Activated naive CD4-positive, alpha-beta T cell treated with anti-CD3 and anti-CD28 coated beads for 36 hours (primary cell): ENCODE measurements around the gene BOD1. TPM values are rescaled to one million over a fixed set of nuclear protein-coding genes. Genes with fewer than 3 reads are reported as not detected.

ENCODE experiments used
- CTCF ChIA-PET: fragments of 350-600 bp; sonication (Branson Sonifier 250); formaldehyde crosslinking; loops from one replicate; lab custom pipeline; 2021; ENCODE audit warnings: antibody characterized with exemption; lab: Charles Lee
- DNase-seq: peaks from one replicate; pipeline ENCODE4 v3.0.0-alpha.2; 2020
- H3K27ac Mint-ChIP-seq: one replicate; pipeline ENCODE4 v1.8.0; 2021; ENCODE audit warnings: mild to moderate bottlenecking, mixed read lengths
- H3K27me3 Mint-ChIP-seq: one replicate; pipeline ENCODE4 v1.8.0; 2021; ENCODE audit warnings: low read depth, mixed read lengths
- H3K36me3 Mint-ChIP-seq: one replicate; pipeline ENCODE4 v1.8.0; 2021; ENCODE audit warnings: low read depth, mixed read lengths
- H3K4me1 Mint-ChIP-seq: one replicate; pipeline ENCODE4 v1.8.0; 2021; ENCODE audit warnings: low read depth, mixed read lengths
- H3K4me3 Mint-ChIP-seq: one replicate; pipeline ENCODE4 v1.8.0; 2021; ENCODE audit warnings: mild to moderate bottlenecking, moderate library complexity, mixed read lengths
- H3K9me3 Mint-ChIP-seq: one replicate; pipeline ENCODE4 v1.8.0; 2021; ENCODE audit warnings: mixed read lengths
- intact Hi-C: fragments of 100-400 bp; cut with micrococcal nuclease; formaldehyde crosslinking; loops from one replicate; pipeline ENCODE4 v1.15.1; 2023
- total RNA-seq, 2 experiments: library from RNA; stranded (reverse); gene quantifications; one replicate each; pipeline ENCODE4 v1.2.3, GENCODE V29; 2021

BOD1 gene
- total RNA-seq, 2 experiments from 2014 or later: 35.3 to 36.9 TPM

DNA sequence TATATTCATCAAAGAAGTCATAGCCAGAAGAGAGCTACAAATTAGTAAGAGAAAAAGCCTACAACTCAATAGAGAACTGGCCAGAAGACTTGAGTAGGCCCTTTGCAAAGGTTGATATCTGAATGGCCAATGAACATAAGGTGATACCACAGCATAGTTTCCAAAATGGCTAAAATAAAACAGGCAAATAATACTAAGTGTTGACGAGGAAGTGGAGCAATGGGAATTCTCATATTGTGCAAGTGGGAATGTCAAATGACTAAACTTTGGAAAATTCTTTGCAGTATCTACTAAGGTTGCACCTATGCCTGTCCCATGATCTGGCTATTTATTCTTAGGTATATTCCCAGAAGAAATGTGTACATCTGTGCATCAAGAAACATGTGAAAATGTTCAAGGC is 48.3 kb downstream of the BOD1 start:
- CTCF ChIA-PET: no interaction called here

DNA sequence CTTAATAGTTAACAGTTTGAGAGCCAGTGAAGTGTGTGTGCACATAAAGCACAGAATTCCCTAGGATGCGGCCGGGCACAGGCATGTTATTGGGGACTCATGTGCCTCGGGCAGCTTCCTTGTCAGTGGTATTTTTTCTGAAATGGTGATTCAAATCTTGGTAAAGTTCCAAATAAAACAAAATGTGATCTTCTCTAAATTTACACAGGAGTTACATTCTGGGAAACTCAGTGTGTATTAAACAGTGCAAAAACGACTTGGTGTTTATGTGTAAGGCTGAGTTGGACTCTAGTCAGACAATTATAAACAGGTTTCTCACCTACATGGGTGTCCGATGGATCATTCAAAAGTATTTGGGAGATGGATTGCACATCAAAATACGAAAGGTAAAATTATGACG is 48.9 kb downstream of the BOD1 start:
- H3K27ac Mint-ChIP-seq: no peak overlapping the region
- H3K36me3 Mint-ChIP-seq: no peaks in the 10 kb centered on the region
- intact Hi-C loops: no loop called here
- no peaks in the 10 kb centered on the region for H3K4me1 Mint-ChIP-seq
- H3K9me3 Mint-ChIP-seq: peaks cover 5% of the 10 kb centered on the region
- no peak overlapping the region for H3K4me3 Mint-ChIP-seq
- CTCF ChIA-PET: no interaction called here
- DNase-seq: no peak
- peaks cover 11% of the 10 kb centered on the region for H3K27me3 Mint-ChIP-seq

More for the DNA sequence above, 48.3 kb downstream of the BOD1 start:
- no peak overlapping the region for H3K27ac Mint-ChIP-seq
- intact Hi-C loops: no loop called here
- peaks cover 11% of the 10 kb centered on the region for H3K27me3 Mint-ChIP-seq
- peaks cover 5% of the 10 kb centered on the region for H3K4me1 Mint-ChIP-seq
- H3K9me3 Mint-ChIP-seq: peaks cover 5% of the 10 kb centered on the region
- H3K4me3 Mint-ChIP-seq: no peak overlapping the region
- no peak for DNase-seq
- no peaks in the 10 kb centered on the region for H3K36me3 Mint-ChIP-seq

DNA sequence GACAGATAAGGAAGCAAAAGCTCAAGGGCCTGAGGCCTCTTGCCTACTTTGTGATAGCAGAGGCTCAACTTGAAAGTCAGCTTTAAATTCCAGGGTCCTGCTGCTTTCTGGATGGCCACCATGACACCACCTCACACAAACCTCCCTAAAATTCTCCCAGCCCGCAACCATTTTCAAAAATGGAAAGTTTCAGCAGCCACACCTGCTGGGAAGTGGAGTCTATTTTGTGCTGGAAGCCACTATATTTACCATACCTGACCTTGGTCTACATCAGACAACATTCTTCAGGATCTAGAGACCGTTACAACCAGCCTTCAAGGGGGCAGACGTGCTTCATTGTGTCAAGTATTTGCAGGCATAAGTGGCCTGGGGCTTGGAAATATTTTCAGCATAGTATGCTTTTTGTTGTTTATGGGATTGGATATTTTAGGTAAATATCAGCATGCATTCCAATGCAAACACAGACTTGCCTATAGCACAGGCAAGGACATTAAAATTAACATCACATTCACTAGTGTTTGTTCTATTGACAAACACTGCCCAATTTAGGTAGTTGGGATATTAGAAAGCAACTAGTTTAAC is 50.9 kb downstream of the BOD1 start:
- CTCF ChIA-PET: no interaction called here
- no peak for DNase-seq
- H3K27me3 Mint-ChIP-seq: peaks cover 14% of the 10 kb centered on the region
- peaks cover 12% of the 10 kb centered on the region for H3K9me3 Mint-ChIP-seq
- no peaks in the 10 kb centered on the region for H3K36me3 Mint-ChIP-seq
- intact Hi-C loops: no loop called here
- no peak overlapping the region for H3K4me3 Mint-ChIP-seq
- H3K27ac Mint-ChIP-seq: no peak overlapping the region
- H3K4me1 Mint-ChIP-seq: no peaks in the 10 kb centered on the region

DNA sequence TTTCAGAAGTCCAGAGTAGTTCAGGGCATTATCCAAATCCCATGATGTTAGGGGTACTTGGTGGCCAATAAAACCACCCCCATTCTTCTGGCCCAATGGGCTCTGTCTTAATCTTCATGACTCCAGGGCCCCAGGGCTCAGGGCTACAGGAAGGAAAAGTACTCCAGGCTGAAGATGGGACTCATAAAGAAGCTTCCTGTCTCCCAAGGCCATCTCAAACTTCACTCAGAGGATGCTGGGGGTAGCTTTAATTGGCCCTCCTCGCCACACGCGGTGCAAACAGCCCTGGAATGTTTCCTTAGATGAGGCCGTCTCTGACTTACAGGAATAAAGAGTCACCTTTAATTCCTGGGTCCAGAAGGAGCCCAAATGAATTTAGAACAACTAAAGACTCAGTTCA is 52.3 kb downstream of the BOD1 start:
- no peaks in the 10 kb centered on the region for H3K36me3 Mint-ChIP-seq
- no peak overlapping the region for H3K4me3 Mint-ChIP-seq
- H3K27ac Mint-ChIP-seq: no peak overlapping the region
- CTCF ChIA-PET: interaction anchor here (1.1 kb wide), 1 partner anchor 10 kb away, joined by 3 read pairs; no protein-coding TSS in a partner anchor
- intact Hi-C loops: no loop called here
- H3K4me1 Mint-ChIP-seq: no peaks in the 10 kb centered on the region
- peaks cover 24% of the 10 kb centered on the region for H3K9me3 Mint-ChIP-seq
- no peak for DNase-seq
- peaks cover 14% of the 10 kb centered on the region for H3K27me3 Mint-ChIP-seq

DNA sequence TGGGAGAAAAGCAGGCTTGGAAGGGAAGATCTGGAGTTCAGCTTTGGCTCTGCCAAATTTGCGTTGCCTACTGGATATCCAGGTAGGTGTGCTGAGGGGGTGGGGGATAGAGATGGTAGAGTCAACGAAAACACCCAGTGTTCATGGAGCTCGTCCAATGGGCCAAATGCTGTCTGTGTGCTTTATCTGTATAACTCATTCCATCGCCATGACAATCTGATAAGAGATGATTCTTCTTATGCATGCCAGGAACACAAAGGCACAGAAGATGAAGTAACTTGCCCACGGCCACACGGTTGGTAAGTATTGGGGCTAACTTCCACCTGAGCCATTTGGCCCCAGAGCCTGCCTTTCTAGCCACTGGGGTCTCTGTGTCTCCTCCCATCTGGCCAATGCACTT is 53.2 kb downstream of the BOD1 start:
- Mint-ChIP-seq H3K27me3 (peaks cover 14% of the 10 kb centered on the region), H3K27ac (no peak overlapping the region), H3K36me3 (no peaks in the 10 kb centered on the region), H3K4me3 (no peak overlapping the region), H3K9me3 (peaks cover 24% of the 10 kb centered on the region), H3K4me1 (no peaks in the 10 kb centered on the region)
- CTCF ChIA-PET: no interaction called here
- intact Hi-C loops: no loop called here
- DNase-seq: no peak

DNA sequence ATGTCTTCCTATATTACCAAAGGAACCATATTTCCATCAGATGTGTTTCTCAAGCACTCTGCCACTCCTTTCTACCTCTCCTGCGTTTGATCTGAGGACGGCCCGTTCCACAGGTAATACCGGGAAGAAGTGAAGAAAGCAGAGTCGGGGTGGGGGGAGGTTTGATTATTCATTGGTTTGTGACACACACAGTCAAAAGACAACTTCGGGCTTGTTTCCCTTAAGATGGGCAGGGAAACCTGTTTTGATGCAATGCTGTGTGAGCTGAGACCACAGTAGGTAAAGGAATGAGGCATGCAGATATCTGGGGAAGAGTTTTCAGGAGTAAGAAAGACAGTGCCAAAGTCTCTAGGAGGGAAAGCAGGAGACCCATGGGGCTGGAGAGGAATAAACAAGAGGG is 54.0 kb downstream of the BOD1 start:
- no peaks in the 10 kb centered on the region for H3K4me1 Mint-ChIP-seq
- DNase-seq: no peak
- H3K27me3 Mint-ChIP-seq: peaks cover 16% of the 10 kb centered on the region
- CTCF ChIA-PET: no interaction called here
- peaks cover 18% of the 10 kb centered on the region for H3K9me3 Mint-ChIP-seq
- H3K36me3 Mint-ChIP-seq: no peaks in the 10 kb centered on the region
- no peak overlapping the region for H3K4me3 Mint-ChIP-seq
- intact Hi-C loops: no loop called here
- no peak overlapping the region for H3K27ac Mint-ChIP-seq
